Fibroblast of skin of left quadriceps (primary cell): ENCODE results near the gene GALC.
A peak's percentile ranks its signal among the peaks of the same experiment; 100 is the strongest.

Experiments
- DNase-seq, 2 experiments: peaks; one replicate each; pipeline ENCODE4 v3.0.0-alpha.2; 2013; ENCODE audit warnings: low read depth in 2 of 2

Gene GALC

GRCh38 chr14:88005978-88006851, 13.2 kb upstream of the GALC start:
- peak in 1 of 2 experiments; percentile 10 for DNase-seq

- no peak for DNase-seq
Measured at GRCh38 chr14:88005050-88005481, 12.1 kb upstream of the GALC start, which contains the start of gene GPR65. Gene GPR65, plus strand, starts transcription at chr14:88005135. Its CDS starts 5,713 bp downstream, at chr14:88010848.

GRCh38 chr14:88004506-88005036, 11.6 kb upstream of the GALC start:
- no peak for DNase-seq

- DNase-seq: no peak
Measured at GRCh38 chr14:88003425-88003824, 10.4 kb upstream of the GALC start.

- DNase-seq: no peak
Measured at GRCh38 chr14:88002421-88003075, 9.6 kb upstream of the GALC start.

- no peak for DNase-seq
Measured at GRCh38 chr14:87999277-87999676, 6.3 kb upstream of the GALC start.

- DNase-seq: no peak
Measured at GRCh38 chr14:87998482-87998881, 5.5 kb upstream of the GALC start.

- no peak for DNase-seq
Measured at GRCh38 chr14:87996291-87996592, 3.3 kb upstream of the GALC start.

GRCh38 chr14:87995500-87996290, 2.7 kb upstream of the GALC start:
- no peak for DNase-seq

GRCh38 chr14:87994974-87995373, 2.0 kb upstream of the GALC start:
- DNase-seq: no peak

- DNase-seq: no peak
Measured at GRCh38 chr14:87992346-87992717, 650 bp downstream of the GALC start.

- no peak for DNase-seq
Measured at GRCh38 chr14:87990682-87991081, 2.3 kb downstream of the GALC start.

GRCh38 chr14:87989956-87990299, 3.1 kb downstream of the GALC start:
- DNase-seq: no peak

GRCh38 chr14:87989221-87989955, 3.6 kb downstream of the GALC start:
- DNase-seq: no peak

- no peak for DNase-seq
Measured at GRCh38 chr14:87979689-87980088, 13.3 kb downstream of the GALC start.

- DNase-seq: peak in 1 of 2 experiments; percentile 10
Measured at GRCh38 chr14:87975636-87976035, 17.3 kb downstream of the GALC start.

- DNase-seq: no peak
Measured at GRCh38 chr14:87971010-87971409, 22.0 kb downstream of the GALC start.

- DNase-seq: no peak
Measured at GRCh38 chr14:87967496-87967895, 25.5 kb downstream of the GALC start.

GRCh38 chr14:87966816-87967215, 26.2 kb downstream of the GALC start:
- no peak for DNase-seq

- no peak for DNase-seq
Measured at GRCh38 chr14:87961246-87961645, 31.7 kb downstream of the GALC start.

GRCh38 chr14:87960013-87960787, 32.8 kb downstream of the GALC start:
- no peak for DNase-seq
